Inflammatory macrophage treated with lipopolysaccharide for 1 hour (primary cell): ENCODE data around the gene NDUFS2.

Experiments
- DNase-seq, 2 donors: peaks; one replicate each; pipeline ENCODE4 v3.0.0-alpha.2; 2020 to 2022

Gene NDUFS2

DNA sequence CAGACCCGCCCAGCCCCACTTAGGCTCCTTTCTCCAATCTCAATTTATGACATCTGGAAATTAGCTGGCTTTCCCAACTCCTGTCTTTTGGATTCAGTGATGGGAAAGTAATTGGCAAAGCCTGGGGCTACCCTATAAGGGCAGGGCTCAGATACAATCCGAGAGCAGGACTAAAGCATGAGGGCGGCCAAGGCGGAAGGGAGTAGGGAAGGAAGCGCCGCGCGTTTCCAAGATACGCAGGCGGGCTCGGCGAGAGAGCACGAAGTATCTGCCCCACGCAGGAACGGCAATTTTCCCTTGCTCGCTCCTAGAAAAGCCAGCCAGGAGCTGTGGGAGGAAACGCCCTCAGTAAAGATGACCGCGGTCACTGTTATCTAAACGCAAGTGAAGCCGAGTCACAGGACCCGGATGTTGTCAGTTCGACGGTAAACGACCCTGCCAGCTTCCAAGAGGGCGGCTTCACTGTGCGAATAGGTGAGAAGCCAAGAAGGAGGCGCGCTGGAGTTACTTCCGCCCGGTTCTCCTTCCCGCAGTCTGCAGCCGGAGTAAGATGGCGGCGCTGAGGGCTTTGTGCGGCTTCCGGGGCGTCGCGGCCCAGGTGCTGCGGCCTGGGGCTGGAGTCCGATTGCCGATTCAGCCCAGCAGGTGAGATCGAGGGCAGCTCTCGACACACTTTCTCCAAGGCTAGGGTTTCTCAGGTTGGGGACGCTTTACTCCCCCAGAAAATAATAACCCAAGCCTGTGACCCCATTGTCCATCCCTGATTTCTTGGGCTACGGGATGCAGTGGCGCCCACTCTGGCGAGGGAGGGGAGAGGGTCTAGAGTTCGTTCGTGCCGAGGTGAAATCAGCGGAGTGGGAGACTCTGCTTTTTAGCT is at the start of gene NDUFS2:
NDUFS2 (plus strand) TSS at position 532 of the 877 bp plus-strand sequence; CDS start at position 551, 19 bp downstream.
- DNase-seq, result peak; percentile 97 to 98

DNA sequence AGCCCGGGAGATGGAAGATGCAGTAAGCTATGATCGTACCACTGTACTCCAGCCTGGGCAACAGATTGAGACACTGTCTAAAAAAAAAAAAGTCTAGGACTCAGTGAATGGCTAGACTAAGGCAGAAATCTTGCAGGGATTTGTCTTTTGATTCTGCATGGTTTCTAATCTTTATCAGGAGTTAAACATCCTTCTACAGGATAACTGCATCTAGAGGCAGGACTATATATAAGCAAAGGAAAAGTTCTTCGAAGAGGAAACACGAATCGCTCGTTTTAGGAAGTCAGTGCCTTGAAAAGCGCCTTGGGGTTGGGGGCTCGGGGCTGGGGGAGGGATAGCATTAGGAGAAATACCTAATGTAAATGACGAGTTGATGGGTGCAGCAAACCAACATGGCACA is 49.0 kb upstream of the NDUFS2 start:
- no peak for DNase-seq

DNA sequence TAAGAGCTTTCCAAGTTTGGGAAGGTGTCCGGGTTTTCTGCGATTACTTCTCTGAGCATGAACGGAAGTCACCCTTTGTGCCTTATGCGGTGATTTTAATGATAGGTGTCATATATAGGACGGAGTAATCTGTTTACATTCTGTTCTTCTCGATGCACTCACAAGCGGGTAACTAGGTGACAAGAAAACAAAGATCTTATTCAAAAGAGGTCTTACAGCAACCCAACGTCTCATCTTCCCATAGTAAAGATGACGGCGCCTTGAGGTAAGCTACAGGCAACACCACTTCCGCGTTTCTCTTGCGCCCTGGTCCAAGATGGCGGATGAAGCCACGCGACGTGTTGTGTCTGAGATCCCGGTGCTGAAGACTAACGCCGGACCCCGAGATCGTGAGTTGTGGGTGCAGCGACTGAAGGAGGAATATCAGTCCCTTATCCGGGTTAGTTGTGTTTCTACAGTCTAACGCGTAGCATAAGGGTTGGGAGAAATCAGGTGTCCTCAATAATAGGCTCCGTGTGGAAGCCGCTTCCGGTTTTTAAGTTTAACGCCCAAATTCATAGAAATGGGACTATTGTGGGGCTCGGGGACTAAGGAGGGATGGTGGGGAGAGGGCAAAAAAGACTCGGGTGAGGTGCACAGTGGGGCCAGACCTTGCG is 48.4 kb upstream of the NDUFS2 start, which contains the start of gene UFC1:
UFC1 (plus strand) TSS at position 297 of the 656 bp plus-strand sequence; CDS start at position 317, 20 bp downstream.
- DNase-seq, result peak; percentile 81 to 83

DNA sequence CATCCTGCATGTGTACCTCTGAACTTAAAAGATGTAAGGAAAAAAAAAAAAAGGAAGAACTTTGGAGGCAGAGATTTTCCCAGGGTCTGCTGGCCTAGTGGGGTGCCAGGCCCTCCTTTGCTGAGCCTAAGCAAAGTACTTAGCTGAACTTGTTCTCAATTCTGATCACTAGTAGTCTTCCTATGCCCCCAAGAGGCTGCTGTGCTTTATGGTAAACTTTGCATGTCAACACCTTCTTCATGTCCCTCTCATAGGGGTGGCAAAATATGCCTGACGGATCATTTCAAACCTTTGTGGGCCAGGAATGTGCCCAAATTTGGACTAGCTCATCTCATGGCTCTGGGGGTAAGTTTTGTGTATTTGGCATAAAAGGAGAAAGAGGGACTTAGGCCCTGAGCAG is 44.3 kb upstream of the NDUFS2 start:
- no peak for DNase-seq

DNA sequence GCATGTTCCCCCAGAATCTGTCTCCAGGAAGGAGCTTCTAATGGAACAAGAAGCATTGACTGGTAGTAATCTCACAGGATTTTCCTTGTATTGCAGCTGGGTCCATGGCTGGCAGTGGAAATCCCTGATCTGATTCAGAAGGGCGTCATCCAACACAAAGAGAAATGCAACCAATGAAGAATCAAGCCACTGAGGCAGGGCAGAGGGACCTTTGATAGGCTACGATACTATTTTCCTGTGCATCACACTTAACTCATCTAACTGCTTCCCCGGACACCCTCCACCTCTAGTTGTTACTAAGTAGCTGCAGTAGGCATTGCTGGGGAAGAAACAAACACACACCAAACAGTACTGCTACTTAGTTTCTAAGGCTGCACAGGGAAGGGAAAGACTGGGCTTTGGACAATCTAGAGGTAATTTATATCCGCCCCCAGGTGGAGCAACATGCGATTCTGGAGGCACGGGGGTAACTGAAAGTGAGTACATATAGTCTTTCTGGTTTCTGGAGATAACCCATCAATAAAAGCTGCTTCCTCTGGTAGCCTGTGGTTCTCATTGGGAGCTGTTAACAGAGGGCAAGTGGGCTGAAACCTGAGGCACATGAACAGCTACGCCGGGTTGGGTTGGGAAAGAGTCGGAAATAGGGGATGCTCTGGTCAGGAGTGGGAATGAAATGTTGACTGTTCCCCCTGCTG is 43.7 kb upstream of the NDUFS2 start:
- DNase-seq, result no peak

DNA sequence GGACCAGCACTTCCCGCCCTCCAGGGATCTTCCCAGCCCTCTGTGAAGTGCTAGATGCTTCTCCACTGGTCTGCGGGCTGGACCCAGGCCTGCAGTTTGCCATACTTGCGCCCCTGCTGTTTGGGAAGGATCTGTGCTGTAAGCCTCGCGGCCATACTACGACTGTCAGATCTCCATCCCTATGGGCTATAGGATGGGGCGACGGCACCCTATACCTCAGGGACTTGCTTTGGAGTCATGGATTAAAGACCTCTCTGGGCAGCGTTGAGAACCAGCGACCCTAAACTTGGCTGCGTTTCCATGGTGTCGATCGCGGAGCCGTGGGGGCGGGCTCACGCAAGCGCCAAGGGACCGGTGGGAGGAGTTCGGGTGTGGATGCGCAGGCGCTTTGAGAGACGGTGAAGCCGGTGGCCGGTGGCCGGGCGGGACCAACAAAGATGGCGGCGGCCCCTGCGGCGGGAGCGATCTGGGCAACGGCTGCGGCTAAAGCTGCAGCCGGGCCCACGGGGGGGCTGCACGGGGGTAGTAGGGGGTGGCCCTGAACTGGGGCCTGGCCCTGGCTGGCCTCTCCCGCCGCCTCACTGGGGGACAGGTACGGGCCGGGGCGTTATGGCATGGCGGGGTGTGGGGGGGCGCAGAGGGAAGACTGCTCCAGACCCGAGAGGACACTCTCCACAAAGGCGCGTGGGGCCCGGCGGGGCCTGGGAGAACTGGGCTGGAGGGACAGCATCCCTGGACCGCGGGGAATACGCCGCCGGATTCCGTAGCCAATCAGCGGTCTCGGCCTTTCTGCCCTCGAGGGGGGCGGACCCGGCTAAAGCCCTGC is 42.9 kb upstream of the NDUFS2 start, which contains the start of gene USP21:
USP21 (plus strand) TSS at position 414 of the 826 bp plus-strand sequence. CDS start 1,141 bp downstream, outside the sequence.
- peak; percentile 82 to 93 for DNase-seq

DNA sequence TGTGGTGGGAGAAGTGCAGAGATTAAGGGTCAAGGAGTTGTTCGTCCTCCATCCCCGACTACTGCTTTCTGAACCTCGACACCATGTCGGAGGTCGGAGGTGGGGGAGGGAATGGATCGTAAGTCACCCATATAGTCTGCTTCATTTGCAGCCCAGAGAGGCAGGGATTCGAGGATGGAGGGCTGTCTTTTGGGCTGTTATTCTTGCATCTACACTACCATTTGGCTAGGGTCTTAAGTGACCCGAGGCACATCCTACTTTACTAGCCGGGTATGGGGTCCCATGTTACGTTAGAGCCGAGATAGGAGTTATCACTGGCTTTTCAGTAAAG is 42.3 kb upstream of the NDUFS2 start:
- DNase-seq, result no peak

DNA sequence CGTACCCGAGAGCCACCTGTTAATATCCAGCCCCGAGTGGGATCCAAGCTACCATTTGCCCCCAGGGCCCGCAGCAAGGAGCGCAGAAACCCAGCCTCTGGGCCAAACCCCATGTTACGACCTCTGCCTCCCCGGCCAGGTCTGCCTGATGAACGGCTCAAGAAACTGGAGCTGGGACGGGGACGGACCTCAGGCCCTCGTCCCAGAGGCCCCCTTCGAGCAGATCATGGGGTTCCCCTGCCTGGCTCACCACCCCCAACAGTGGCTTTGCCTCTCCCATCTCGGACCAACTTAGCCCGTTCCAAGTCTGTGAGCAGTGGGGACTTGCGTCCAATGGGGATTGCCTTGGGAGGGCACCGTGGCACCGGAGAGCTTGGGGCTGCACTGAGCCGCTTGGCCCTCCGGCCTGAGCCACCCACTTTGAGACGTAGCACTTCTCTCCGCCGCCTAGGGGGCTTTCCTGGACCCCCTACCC is 41.5 kb upstream of the NDUFS2 start:
- DNase-seq, result no peak

DNA sequence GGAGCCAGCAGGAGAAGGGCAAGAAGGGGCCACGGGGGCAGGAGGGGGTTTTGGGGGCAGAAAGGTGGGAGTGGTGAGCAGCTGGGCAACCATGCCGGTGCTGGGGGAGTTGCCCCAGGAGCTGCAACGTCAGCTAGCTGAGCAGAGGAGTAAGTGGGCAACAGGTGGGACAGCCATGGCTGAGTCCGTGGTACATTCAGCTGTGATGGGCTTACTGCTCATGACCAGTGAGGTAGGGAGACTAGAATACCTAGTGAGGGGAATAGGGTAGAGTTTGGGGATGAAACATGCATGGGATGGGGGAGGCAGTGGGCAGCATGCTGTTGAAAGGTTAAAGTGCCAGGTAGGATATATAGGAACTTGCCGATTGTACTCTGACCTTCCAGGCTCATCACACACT is 40.5 kb upstream of the NDUFS2 start:
- no peak for DNase-seq

DNA sequence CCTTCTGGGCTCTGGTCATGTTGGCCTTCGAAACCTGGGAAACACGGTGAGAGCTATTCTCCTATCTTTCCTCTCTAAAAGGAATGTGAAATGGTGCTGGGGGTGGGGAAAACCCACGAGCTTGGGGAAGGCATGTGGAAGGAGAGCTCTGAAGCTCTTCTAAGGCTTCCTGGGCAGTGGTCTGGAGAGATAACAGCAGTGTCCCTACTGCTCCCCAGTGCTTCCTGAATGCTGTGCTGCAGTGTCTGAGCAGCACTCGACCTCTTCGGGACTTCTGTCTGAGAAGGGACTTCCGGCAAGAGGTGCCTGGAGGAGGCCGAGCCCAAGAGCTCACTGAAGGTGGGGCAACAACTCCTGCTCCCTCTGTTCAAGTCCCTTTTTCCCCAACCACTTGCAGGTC is 40.1 kb upstream of the NDUFS2 start:
- no peak for DNase-seq

DNA sequence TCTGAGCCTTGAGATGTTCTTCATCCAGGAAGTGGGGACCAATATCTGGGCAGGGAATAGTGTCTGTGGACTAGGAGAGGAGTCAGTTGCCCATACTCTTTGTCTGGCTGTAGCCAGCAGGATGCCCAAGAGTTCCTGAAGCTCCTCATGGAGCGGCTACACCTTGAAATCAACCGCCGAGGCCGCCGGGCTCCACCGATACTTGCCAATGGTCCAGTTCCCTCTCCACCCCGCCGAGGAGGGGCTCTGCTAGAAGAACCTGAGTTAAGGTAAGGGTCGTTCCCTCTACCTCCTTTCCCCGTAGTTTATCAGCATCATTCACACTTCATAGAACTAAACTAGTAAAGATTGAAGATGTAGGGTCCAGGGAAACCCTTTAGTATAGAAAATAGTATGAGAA is 39.4 kb upstream of the NDUFS2 start:
- no peak for DNase-seq

DNA sequence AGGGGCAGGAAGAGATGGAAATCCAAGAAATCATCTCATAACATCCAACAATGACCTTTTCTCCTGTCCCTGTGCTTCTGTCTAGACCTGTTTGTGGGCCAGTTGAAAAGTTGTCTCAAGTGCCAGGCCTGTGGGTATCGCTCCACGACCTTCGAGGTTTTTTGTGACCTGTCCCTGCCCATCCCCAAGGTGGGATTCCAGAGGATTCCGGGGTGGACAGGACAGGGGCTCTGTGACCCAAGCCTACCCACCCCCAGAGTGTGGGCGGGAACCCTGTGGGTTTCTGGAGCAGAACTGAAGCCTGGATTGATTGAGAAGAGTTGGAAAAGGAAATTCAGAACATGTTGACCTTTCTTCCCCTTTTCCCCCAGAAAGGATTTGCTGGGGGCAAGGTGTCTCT is 38.4 kb upstream of the NDUFS2 start:
- DNase-seq, result no peak

DNA sequence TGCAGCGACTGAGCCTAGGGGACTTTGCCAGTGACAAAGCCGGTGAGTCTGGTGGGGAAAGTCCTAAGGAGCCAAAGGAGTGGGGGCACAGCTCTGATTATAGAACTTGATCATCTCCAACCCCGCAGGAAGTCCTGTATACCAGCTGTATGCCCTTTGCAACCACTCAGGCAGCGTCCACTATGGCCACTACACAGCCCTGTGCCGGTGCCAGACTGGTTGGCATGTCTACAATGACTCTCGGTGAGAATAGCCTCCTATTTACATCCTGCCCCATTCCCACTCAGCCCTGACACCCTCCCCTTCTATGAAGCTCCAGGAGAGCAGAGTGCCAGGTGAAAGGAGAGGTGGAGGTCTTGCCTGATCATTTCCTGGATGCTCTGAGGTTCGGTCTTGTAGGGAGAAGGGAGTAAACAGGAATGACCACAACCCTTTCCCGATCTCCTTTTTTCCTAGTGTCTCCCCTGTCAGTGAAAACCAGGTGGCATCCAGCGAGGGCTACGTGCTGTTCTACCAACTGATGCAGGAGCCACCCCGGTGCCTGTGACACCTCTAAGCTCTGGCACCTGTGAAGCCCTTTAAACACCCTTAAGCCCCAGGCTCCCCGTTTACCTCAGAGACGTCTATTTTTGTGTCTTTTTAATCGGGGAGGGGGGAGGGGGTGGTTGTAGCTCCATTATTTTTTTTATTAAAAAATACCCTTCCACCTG is 37.1 kb upstream of the NDUFS2 start:
- no peak for DNase-seq

DNA sequence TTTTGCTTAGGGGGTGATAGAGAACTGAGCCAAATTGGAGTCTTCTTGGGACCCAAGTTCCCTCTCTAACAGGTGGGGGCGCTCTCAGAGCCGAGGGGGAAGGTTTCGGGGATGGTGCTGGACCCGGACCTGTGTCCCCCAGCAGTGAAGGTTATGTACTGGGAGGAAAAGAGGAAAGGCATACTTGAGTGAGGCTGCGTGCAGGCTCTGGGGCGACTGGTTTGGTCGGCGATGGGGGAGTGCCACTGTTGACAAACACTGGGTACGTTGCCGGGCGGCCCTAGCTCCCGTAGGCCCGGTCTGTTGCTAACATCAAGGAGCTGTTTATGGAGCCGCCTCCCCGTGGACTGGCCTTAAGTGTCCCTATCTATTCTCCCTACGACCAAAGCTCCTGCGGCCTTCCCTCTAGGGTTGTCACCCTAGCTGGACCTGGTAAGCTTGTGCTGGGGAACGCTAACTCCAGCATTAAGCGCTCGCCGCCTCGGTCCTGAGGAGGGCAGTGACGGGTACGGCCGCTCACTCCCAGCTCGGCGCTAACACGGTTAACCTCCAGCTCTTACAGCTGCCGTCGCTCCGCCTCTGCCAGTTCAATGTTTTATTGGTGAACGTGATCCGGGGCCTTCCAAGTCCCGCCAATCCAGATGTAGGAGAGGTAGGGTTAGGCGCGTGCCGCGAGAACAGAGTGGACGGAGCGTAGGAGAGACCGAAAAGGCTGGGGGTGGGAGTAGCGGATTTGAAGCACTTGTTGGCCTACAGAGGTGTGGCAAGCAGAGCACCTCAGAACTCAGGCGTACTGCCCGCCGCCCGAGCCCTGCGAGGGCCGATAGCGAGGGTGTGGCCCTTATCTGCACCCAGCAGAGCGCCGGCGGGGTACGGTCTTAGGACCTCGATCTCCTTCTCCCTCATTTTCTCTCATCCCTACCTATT is 36.2 kb upstream of the NDUFS2 start, which contains the start of gene PPOX:
PPOX (plus strand) TSS at position 685 of the 927 bp plus-strand sequence. CDS start 422 bp downstream, outside the sequence.
- DNase-seq, result peak; percentile 94 to 95

DNA sequence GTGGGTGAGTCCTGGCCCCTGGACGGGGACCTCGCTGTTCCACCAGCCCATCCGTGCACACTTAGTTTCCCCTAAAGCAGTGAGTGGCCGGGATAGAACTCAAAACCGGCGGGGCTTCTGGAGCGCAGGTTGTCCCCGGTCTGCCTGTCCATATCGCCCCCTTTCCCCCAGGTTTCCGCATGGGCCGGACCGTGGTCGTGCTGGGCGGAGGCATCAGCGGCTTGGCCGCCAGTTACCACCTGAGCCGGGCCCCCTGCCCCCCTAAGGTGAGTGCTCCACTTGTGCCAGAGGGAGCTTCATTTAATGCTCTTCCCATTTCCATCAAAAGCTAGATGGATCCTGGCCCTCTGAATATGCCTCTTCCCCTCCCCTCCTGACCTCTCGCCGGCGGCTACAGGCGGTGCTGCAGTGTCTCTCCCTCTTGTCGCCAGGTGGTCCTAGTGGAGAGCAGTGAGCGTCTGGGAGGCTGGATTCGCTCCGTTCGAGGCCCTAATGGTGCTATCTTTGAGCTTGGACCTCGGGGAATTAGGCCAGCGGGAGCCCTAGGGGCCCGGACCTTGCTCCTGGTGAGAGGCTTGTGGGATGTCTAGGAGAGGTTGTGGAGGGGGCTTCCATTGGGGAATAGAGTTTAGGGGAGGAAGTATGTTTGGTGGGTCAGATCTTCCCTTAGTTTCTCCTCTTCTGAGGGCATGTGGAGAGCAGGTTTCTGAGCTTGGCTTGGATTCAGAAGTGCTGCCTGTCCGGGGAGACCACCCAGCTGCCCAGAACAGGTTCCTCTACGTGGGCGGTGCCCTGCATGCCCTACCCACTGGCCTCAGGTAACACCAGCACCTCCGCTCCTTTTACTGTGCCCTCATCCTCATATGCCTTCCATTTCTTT is 35.3 kb upstream of the NDUFS2 start:
- no peak for DNase-seq

DNA sequence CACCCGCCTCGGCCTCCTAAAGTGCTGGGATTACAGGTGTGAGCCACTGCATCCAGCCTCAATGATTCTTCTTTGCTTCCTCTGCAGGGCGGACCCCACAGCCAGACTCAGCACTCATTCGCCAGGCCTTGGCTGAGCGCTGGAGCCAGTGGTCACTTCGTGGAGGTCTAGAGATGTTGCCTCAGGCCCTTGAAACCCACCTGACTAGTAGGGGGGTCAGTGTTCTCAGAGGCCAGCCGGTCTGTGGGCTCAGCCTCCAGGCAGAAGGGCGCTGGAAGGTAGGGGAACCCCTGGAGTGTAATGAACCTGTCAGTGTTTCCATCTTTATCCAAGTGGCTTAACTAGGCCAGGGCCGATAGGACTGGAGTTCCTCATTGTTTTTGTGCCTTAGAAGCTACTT is 33.3 kb upstream of the NDUFS2 start:
- DNase-seq, result no peak

DNA sequence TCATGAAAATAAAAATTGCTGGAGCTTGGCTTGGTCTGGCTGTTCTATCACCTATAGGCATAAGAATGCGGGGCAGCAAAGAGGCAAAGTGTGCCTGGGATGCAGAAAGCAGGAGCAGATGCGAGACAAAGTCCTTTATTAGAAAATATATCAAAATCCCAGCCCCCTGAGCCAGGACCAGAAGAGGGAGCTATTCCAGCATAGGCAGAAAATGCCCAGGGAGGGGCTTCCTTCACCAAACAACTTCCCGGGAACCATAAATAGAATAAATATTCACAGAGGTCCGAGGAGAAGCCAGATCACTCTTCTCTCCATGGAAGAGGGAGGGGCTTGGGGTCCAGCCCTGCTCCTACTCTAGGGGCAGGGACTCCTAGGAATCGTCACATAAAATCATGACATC is 31.0 kb upstream of the NDUFS2 start:
- no peak for DNase-seq

DNA sequence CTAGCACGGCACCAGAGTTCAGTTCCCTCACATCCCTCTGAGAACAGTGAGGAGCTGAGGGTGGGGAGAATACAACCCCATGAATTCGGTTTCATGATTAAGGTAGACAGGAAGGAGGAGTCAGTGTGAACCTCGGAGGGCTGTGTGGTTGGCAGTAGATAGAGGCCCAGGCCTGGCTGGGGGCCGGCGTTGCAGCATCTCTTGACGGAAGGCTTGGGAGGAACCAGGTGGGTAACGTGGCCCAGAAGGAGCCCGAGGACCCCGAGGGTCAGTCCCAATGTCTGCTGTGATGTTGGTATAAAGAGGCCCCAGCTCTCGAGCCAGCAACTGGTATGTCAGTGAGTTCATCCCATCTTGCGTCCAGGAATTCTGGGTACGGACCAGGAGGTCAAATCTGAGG is 30.5 kb upstream of the NDUFS2 start:
- DNase-seq, result no peak

DNA sequence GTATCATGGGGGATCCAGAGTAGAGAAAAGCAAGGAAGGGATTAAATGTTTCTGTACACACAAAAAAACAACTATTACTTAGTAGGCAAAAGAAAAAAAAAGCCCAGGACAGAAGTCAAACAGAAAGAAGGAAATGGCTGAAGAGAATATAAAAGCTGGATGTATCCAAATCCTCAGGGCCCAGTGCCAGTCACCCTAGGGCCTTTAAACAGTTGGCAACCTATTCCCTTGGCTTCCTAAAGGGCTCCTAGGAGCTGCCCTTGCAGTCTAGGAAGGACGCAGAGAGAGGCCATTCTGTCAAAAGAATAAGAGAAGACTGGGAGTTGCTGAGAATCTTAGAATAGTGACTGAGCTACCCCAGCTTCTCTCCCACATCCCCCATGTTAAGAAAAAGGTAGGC is 29.8 kb upstream of the NDUFS2 start:
- no peak for DNase-seq
